ENCODE measurements around the gene ANO6. TPM values are rescaled to one million over a fixed set of nuclear protein-coding genes. Genes with fewer than 3 reads are reported as not detected.
A peak's percentile ranks its signal among the peaks of the same experiment; 100 is the strongest.

The ANO6 gene
- total RNA-seq, 1 donor from 2014 or later = 49.0 TPM

DNA sequence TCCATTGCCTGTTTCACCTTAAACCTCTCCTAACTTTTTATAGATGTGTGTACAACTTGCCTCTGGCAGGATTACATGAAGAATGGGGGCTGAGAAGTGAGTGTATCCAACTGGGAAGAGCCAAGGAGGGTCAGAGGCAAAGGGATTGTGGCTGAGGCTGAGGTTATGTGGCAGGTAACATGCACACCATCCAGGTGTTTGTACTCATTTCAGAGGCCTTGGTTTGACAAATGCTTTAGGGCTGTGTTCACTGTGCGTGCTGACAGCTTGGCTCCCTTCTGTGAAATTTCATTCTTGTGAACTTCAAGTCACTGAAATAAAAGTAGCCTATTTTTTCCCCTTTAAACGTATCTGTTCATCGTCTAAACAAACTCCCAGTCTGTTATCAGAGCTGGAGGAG, 47.7 kb downstream of the ANO6 start:
- H2AFZ ChIP-seq (replicated peaks) = no peak overlapping the region
- Mint-ChIP-seq H3K27me3 (ENCODE audit: insufficient read depth, low read depth) (peaks cover 2% of the 10 kb centered on the region), H3K9me3 (no peaks in the 10 kb centered on the region), H3K36me3 (peaks cover 8% of the 10 kb centered on the region), H3K27ac (no peak overlapping the region), H3K4me3 (no peak overlapping the region), H3K4me1 (peaks cover 17% of the 10 kb centered on the region)
- H3F3A ChIP-seq (ENCODE audit: low read depth) = peaks cover 12% of the 10 kb centered on the region
- no peaks in the 10 kb centered on the region for H3K36me3 ChIP-seq
- no peak for DNase-seq (ENCODE audit: low spot score)
- H3K27ac ChIP-seq = no peak overlapping the region
- no peaks in the 10 kb centered on the region for H3K9me3 ChIP-seq (ENCODE audit: low read depth)
- no peak overlapping the region for H3K4me3 ChIP-seq
- H3K27me3 ChIP-seq = no peaks in the 10 kb centered on the region
- peaks cover 15% of the 10 kb centered on the region for H3K79me2 ChIP-seq (ENCODE audit: low read depth)
- no peak for TF ChIP-seq CTCF (IDR thresholded peaks at IDR 0.05)
- TF ChIP-seq EZH2 (IDR thresholded peaks at IDR 0.05) = no peak
- H3K4me1 ChIP-seq = peaks cover 13% of the 10 kb centered on the region
- H3K4me2 ChIP-seq = no peak overlapping the region
- H3K9ac ChIP-seq = no peak overlapping the region
- peaks cover 10% of the 10 kb centered on the region for H4K20me1 ChIP-seq (ENCODE audit: low read depth)

DNA sequence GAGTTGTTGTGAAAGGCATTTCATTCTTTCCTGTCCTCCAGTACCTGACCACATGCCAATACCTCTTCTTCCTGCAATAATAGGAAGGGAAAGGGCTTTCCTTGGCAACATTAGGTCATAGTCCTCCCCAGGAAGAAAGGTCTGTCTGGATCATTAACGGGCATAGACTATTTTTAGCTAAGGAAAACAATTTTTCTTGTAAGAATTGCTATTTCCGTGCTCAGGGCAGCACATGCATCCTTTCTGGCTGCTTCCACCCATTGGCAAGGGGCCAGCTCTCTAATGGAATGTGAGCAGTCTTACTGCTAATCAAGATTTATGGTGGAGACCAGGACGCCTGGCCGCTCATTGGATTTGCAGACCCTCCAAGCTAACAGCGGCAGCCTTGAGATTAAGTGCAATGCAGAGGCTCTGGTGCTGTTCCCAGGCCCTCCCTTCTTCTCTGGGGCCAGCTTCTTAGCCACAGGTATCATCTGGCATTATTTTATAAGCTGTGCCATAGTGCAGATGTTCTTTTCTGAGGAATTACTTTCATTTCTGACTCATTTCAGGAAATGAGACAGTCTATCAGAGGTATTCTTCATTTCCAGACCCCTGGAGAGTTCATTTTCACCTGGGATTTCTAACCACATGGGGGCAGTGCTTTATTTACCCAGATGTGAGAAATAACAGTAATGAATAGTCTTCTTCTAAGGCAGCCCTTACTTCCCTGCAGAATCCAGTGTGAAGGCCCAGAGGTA, 52.9 kb downstream of the ANO6 start:
- Mint-ChIP-seq H3K4me3 (no peak overlapping the region), H3K4me1 (peaks cover 9% of the 10 kb centered on the region), H3K27ac (no peak overlapping the region), H3K9me3 (no peaks in the 10 kb centered on the region), H3K27me3 (ENCODE audit: insufficient read depth, low read depth) (peaks cover 2% of the 10 kb centered on the region), H3K36me3 (peaks cover 4% of the 10 kb centered on the region)
- H3K4me3 ChIP-seq = no peak overlapping the region
- H3K27ac ChIP-seq = no peak overlapping the region
- no peaks in the 10 kb centered on the region for H3K4me1 ChIP-seq
- no peaks in the 10 kb centered on the region for H3F3A ChIP-seq (ENCODE audit: low read depth)
- H3K79me2 ChIP-seq (ENCODE audit: low read depth) = no peaks in the 10 kb centered on the region
- peak; percentile 11 for DNase-seq (ENCODE audit: low spot score)
- TF ChIP-seq EZH2phosphoT487 (IDR thresholded peaks at IDR 0.05) (no peak), EZH2 (IDR thresholded peaks at IDR 0.05) (no peak), CTCF (IDR thresholded peaks at IDR 0.05) (peak; percentile 52)
- H3K27me3 ChIP-seq = no peaks in the 10 kb centered on the region
- H3K36me3 ChIP-seq = no peaks in the 10 kb centered on the region
- H3K9ac ChIP-seq = no peak overlapping the region
- H4K20me1 ChIP-seq (ENCODE audit: low read depth) = peaks cover 9% of the 10 kb centered on the region
- no peak overlapping the region for H3K4me2 ChIP-seq
- no peak overlapping the region for H2AFZ ChIP-seq (replicated peaks)
- H3K9me3 ChIP-seq (ENCODE audit: low read depth) = no peaks in the 10 kb centered on the region

GRCh38 chr12:45269412-45269751, 53.5 kb downstream of the ANO6 start:
- no peaks in the 10 kb centered on the region for H3K79me2 ChIP-seq (ENCODE audit: low read depth)
- H3K27ac ChIP-seq = no peak overlapping the region
- H3K9ac ChIP-seq = no peak overlapping the region
- Mint-ChIP-seq H3K27me3 (ENCODE audit: insufficient read depth, low read depth) (peaks cover 2% of the 10 kb centered on the region), H3K4me1 (peaks cover 9% of the 10 kb centered on the region), H3K9me3 (no peaks in the 10 kb centered on the region), H3K27ac (no peak overlapping the region), H3K36me3 (peaks cover 2% of the 10 kb centered on the region), H3K4me3 (no peak overlapping the region)
- no peak for DNase-seq (ENCODE audit: low spot score)
- H3K4me1 ChIP-seq = no peaks in the 10 kb centered on the region
- TF ChIP-seq CTCF (IDR thresholded peaks at IDR 0.05) (no peak), EZH2phosphoT487 (IDR thresholded peaks at IDR 0.05) (no peak), EZH2 (IDR thresholded peaks at IDR 0.05) (no peak)
- H4K20me1 ChIP-seq (ENCODE audit: low read depth) = peaks cover 9% of the 10 kb centered on the region
- H3F3A ChIP-seq (ENCODE audit: low read depth) = no peaks in the 10 kb centered on the region
- H3K4me2 ChIP-seq = no peak overlapping the region
- no peaks in the 10 kb centered on the region for H3K9me3 ChIP-seq (ENCODE audit: low read depth)
- no peak overlapping the region for H3K4me3 ChIP-seq
- H3K27me3 ChIP-seq = no peaks in the 10 kb centered on the region
- H3K36me3 ChIP-seq = no peaks in the 10 kb centered on the region
- no peak overlapping the region for H2AFZ ChIP-seq (replicated peaks)

Measured in neural progenitor cell (in vitro differentiated cells).